Natural killer cell (primary cell): ENCODE data around the gene KSR2. TPM values are rescaled to one million over a fixed set of nuclear protein-coding genes. Genes with fewer than 3 reads are reported as not detected.

Experiments
- ATAC-seq, 3 donors: fragments of 150-1000 bp in 2 of 3; fragments of 200-7000 bp in 1 of 3; cut with Tn5 transposase; 1 replicate in 1 of 3; 2 replicates in 2 of 3; pipeline ENCODE4 v1.10.0; 2021; ENCODE audit warnings: mild to moderate bottlenecking in 2 of 3, moderate library complexity in 2 of 3
- DNase-seq, 2 donors: peaks; one replicate each; pipeline versions ENCODE4 v3.0.0 to v3.0.0-alpha.2; 2013 to 2021; ENCODE audit warnings: mixed read lengths in 1 of 2
- H3K27ac ChIP-seq: one replicate; pipeline ENCODE4 v1.5.1; 2013; ENCODE audit warnings: mild to moderate bottlenecking, low read length
- H3K27me3 ChIP-seq: one replicate; pipeline ENCODE4 v1.6.1; 2013; ENCODE audit warnings: low read length; ENCODE audit not compliant: control insufficient read depth, insufficient read depth
- H3K36me3 ChIP-seq: one replicate; pipeline ENCODE4 v1.6.1; 2013; ENCODE audit warnings: low read length; ENCODE audit not compliant: control insufficient read depth, insufficient read depth
- H3K4me1 ChIP-seq: one replicate; pipeline ENCODE4 v1.6.1; 2013; ENCODE audit warnings: low read length; ENCODE audit not compliant: control insufficient read depth, insufficient read depth
- H3K4me3 ChIP-seq: one replicate; pipeline ENCODE4 v1.5.1; 2013; ENCODE audit warnings: low read length
- H3K9me3 ChIP-seq: one replicate; pipeline ENCODE4 v1.6.1; 2013; ENCODE audit warnings: low read length; ENCODE audit not compliant: control insufficient read depth, insufficient read depth
- H3K27ac Mint-ChIP-seq, 2 donors: one replicate each; pipeline ENCODE4 v1.8.0; 2022; ENCODE audit warnings: mild to moderate bottlenecking in 2 of 2, mixed read lengths in 2 of 2, moderate library complexity in 1 of 2
- H3K27me3 Mint-ChIP-seq, 2 donors: one replicate each; pipeline ENCODE4 v1.8.0; 2022; ENCODE audit warnings: low read depth in 2 of 2, mixed read lengths in 2 of 2
- H3K36me3 Mint-ChIP-seq: one replicate; pipeline ENCODE4 v1.8.0; 2022; ENCODE audit warnings: mixed read lengths
- H3K4me1 Mint-ChIP-seq, 2 donors: one replicate each; pipeline ENCODE4 v1.8.0; 2022; ENCODE audit warnings: mixed read lengths in 2 of 2
- H3K4me3 Mint-ChIP-seq: one replicate; pipeline ENCODE4 v1.8.0; 2022; ENCODE audit warnings: mild to moderate bottlenecking, moderate library complexity, mixed read lengths
- H3K9me3 Mint-ChIP-seq, 2 donors: one replicate each; pipeline ENCODE4 v1.8.0; 2022; ENCODE audit warnings: mixed read lengths in 2 of 2
- WGBS: methylation state at CpG from one replicate; pipeline ENCODE4 v1.1.7; 2013; ENCODE audit warnings: missing lambda C conversion rate; ENCODE audit not compliant: insufficient coverage; 5-methylcytosine and 5-hydroxymethylcytosine counted together
- intact Hi-C: fragments of 100-400 bp; cut with micrococcal nuclease; formaldehyde crosslinking; loops from one replicate; pipeline ENCODE4 v1.14.2; 2022
- total RNA-seq, 4 donors: library from RNA; stranded (reverse); fragments of 120-200 nt in 1 of 4; gene quantifications; one replicate each; pipeline versions ENCODE4 v1.2.3 to v1.2.4, GENCODE V29; 2013 to 2022
- TF ChIP-seq, protein P1 (sequence below): fragments of 200-600 bp; IDR thresholded peaks from one replicate; pipeline ENCODE4 v1.8.0; 2022; ENCODE audit warnings: antibody characterized with exemption

KSR2 gene
- total RNA-seq, 3 donors from 2014 or later (not counting 1 experiment from before 2014, with no cell fraction given): not detected

- H3K27ac ChIP-seq: no peak overlapping the region
- TF ChIP-seq, protein P1, sequence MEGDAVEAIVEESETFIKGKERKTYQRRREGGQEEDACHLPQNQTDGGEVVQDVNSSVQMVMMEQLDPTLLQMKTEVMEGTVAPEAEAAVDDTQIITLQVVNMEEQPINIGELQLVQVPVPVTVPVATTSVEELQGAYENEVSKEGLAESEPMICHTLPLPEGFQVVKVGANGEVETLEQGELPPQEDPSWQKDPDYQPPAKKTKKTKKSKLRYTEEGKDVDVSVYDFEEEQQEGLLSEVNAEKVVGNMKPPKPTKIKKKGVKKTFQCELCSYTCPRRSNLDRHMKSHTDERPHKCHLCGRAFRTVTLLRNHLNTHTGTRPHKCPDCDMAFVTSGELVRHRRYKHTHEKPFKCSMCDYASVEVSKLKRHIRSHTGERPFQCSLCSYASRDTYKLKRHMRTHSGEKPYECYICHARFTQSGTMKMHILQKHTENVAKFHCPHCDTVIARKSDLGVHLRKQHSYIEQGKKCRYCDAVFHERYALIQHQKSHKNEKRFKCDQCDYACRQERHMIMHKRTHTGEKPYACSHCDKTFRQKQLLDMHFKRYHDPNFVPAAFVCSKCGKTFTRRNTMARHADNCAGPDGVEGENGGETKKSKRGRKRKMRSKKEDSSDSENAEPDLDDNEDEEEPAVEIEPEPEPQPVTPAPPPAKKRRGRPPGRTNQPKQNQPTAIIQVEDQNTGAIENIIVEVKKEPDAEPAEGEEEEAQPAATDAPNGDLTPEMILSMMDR: no peak
- no peak overlapping the region for H3K4me3 ChIP-seq
- Mint-ChIP-seq H3K27me3 (peaks cover 0 to 8% of the 10 kb centered on the region in 2 donors), H3K4me3 (no peak overlapping the region), H3K9me3 (peaks cover 0 to 6% of the 10 kb centered on the region in 2 donors), H3K36me3 (no peaks in the 10 kb centered on the region), H3K4me1 (no peaks in the 10 kb centered on the region), H3K27ac (no peak overlapping the region)
- no peak for ATAC-seq
- 90% methylated on average over 4 of the region's 4 CpGs for WGBS
- no peak for DNase-seq
- no peaks in the 10 kb centered on the region for H3K36me3 ChIP-seq
- H3K9me3 ChIP-seq: no peaks in the 10 kb centered on the region
- intact Hi-C loops: no loop called here
- no peaks in the 10 kb centered on the region for H3K4me1 ChIP-seq
- H3K27me3 ChIP-seq: no peaks in the 10 kb centered on the region
Observed at GRCh38 chr12:117702741-117703140, 266.0 kb downstream of the KSR2 start.

DNA sequence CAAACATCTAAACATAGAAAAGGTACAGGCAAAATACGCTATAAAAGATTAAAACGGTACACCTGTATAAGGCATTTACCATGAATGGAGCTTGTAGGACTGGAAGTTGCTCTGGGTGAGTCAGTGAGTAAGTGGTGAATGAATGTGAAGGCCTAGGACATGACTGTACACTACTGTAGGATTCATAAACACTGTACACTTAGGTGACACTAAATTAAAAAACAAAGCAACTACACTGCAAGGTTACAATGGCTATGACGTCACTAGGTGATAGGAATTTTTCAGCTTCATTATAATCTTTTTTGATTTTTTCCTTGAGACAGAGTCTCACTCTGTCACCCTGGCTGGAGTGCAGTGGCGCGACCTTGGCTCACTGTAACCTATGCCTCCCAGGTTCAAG, 269.2 kb downstream of the KSR2 start:
- no peak for DNase-seq
- Mint-ChIP-seq H3K4me3 (no peak overlapping the region), H3K36me3 (no peaks in the 10 kb centered on the region), H3K27ac (no peak overlapping the region), H3K27me3 (no peaks in the 10 kb centered on the region), H3K9me3 (peaks cover 0 to 4% of the 10 kb centered on the region in 2 donors), H3K4me1 (no peaks in the 10 kb centered on the region)
- 71% methylated on average over 5 of the region's 5 CpGs for WGBS
- TF ChIP-seq, protein P1: no peak
- Histone ChIP-seq H3K4me1 (no peaks in the 10 kb centered on the region), H3K36me3 (no peaks in the 10 kb centered on the region), H3K4me3 (no peak overlapping the region), H3K27ac (no peak overlapping the region), H3K27me3 (no peaks in the 10 kb centered on the region), H3K9me3 (no peaks in the 10 kb centered on the region)
- intact Hi-C loops: no loop called here
- ATAC-seq: no peak

GRCh38 chr12:117699118-117699517, 269.7 kb downstream of the KSR2 start:
- WGBS: no CpG with 5 or more reads among the region's 1 CpG
- H3K4me3 Mint-ChIP-seq: no peak overlapping the region
- H3K4me1 Mint-ChIP-seq: no peaks in the 10 kb centered on the region
- no peak overlapping the region for H3K27ac Mint-ChIP-seq
- Histone ChIP-seq H3K4me1 (no peaks in the 10 kb centered on the region), H3K9me3 (no peaks in the 10 kb centered on the region), H3K4me3 (no peak overlapping the region), H3K36me3 (no peaks in the 10 kb centered on the region), H3K27ac (no peak overlapping the region), H3K27me3 (no peaks in the 10 kb centered on the region)
- intact Hi-C loops: no loop called here
- ATAC-seq (no peak), DNase-seq (no peak)
- H3K27me3 Mint-ChIP-seq: no peaks in the 10 kb centered on the region
- TF ChIP-seq, protein P1: no peak
- no peaks in the 10 kb centered on the region for H3K36me3 Mint-ChIP-seq
- peaks cover 0 to 4% of the 10 kb centered on the region in 2 donors for H3K9me3 Mint-ChIP-seq

DNA sequence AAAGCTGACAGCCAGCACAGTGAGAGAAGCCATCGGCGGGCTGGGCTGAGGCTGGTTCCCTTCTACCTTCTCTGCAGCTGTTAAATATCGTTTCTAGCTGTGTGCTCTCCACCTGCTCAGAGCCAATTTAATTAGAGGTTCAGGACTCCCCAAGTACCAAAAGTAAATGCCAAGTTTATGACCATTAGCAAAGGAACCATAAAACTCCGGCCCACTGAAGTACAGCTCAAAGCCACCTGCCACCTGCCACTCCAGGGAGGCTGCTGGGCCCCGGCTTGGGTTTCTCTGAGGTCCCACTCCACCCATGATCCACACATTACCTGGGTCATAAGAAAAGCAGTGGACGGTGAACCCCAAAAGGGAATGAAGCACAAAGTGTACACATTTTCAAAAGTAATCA, 272.8 kb downstream of the KSR2 start:
- Histone ChIP-seq H3K4me3 (no peak overlapping the region), H3K27me3 (no peaks in the 10 kb centered on the region), H3K4me1 (no peaks in the 10 kb centered on the region), H3K36me3 (no peaks in the 10 kb centered on the region), H3K9me3 (no peaks in the 10 kb centered on the region), H3K27ac (no peak overlapping the region)
- TF ChIP-seq, protein P1: no peak
- Mint-ChIP-seq H3K27me3 (no peaks in the 10 kb centered on the region), H3K9me3 (peaks cover 0 to 10% of the 10 kb centered on the region in 2 donors), H3K27ac (no peak overlapping the region), H3K36me3 (no peaks in the 10 kb centered on the region), H3K4me3 (no peak overlapping the region), H3K4me1 (no peaks in the 10 kb centered on the region)
- WGBS: 88% methylated on average over 6 of the region's 6 CpGs
- DNase-seq (no peak), ATAC-seq (no peak)
- intact Hi-C loops: no loop called here
